GM10266 (cell line): ENCODE data around the gene PNCK.

Source experiments
- DNase-seq: peaks from one replicate; pipeline ENCODE4 v3.0.0; 2012; ENCODE audit errors: extremely low spot score
- CTCF ChIP-seq: IDR thresholded peaks from 2 replicates; pipeline ENCODE4 v1.5.1; 2012; ENCODE audit warnings: mild to moderate bottlenecking, low read depth; ENCODE audit not compliant: control insufficient read depth, insufficient read depth; ENCODE audit errors: missing control alignments

The PNCK gene

GRCh38 chrX:153673428-153674218 lies at the start of gene PNCK:
Gene PNCK (minus strand): TSS chrX:153673813. CDS start chrX:153673076, 737 bp downstream.
- no peak for TF ChIP-seq CTCF
- no peak for DNase-seq

DNA sequence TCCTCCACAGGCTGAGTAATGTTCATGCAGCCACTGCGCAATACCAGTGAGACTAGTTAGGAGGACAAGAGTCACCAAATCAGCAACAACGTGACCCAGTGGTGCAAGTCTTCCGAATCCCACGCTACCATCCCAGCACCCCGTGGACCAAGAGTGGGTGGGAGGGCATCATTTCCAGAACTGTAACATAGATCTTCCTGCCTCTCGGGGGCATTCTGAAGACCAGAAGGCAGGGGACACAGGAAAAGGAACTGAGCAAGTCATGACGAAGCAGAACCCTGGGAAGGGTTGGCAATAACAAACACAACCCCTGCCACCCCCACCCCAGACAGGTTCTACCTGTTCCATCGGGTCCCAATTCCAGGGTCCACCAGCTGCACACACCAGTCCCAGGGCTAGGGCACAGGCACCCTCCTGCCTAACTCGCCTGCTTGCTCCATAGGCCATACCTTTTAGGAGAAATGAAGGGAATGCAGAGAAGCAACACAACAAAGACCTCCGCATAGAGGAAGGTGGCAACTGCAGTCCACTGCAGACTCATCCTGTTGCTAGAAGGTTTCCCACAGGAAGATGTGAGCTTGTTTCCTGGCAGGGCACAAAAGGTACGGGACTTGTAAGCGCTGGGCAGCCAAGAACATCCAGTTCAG lies 49.2 kb upstream of the PNCK start:
- TF ChIP-seq CTCF, result no peak
- no peak for DNase-seq

- no peak for DNase-seq
- no peak for TF ChIP-seq CTCF
Observed at GRCh38 chrX:153719701-153720100, 46.1 kb upstream of the PNCK start.

- no peak for DNase-seq
- no peak for TF ChIP-seq CTCF
Observed at GRCh38 chrX:153719238-153719637, 45.6 kb upstream of the PNCK start.

GRCh38 chrX:153717445-153717844 lies 43.8 kb upstream of the PNCK start:
- no peak for TF ChIP-seq CTCF
- DNase-seq, result no peak

DNA sequence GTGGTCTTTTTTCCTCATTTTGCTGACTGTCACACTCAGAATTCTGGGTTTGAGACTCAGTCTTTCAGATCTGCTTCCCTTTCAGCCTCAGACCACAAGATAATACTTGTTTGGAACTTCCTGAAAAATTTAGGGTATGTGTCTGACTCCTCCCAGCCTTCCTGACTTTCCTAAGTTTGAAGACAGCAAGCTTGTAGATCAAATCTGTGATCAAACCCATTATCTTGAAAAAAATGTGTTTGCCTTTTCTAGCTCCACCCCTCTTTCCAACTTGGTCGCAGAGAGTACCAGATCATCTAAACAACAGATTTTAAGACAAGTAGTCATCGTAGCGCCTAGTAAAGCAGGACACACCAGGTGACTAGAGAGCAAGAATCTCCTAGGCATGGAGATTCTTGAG lies 40.6 kb upstream of the PNCK start:
- DNase-seq, result no peak
- no peak for TF ChIP-seq CTCF
